Testis (tissue), 2 donors: ENCODE data around the gene RIMOC1.

Experiments
- POLR2A ChIP-seq: fragments of 450-650 bp; IDR thresholded peaks from one replicate; pipeline ENCODE4 v1.6.1; 2017; ENCODE audit warnings: antibody characterized with exemption, mild to moderate bottlenecking, moderate library complexity
- TF ChIP-seq, protein P1 (sequence below), 3 experiments: fragments of 450-650 bp in 2 of 3; fragments of 200-600 bp in 1 of 3; sonication (generic) in 1 of 3; IDR thresholded peaks; one replicate each; pipeline ENCODE4 v1.5.1; 2016 to 2019; ENCODE audit warnings: antibody characterized with exemption in 3 of 3, mild to moderate bottlenecking in 2 of 3, moderate library complexity in 1 of 3

DNA sequence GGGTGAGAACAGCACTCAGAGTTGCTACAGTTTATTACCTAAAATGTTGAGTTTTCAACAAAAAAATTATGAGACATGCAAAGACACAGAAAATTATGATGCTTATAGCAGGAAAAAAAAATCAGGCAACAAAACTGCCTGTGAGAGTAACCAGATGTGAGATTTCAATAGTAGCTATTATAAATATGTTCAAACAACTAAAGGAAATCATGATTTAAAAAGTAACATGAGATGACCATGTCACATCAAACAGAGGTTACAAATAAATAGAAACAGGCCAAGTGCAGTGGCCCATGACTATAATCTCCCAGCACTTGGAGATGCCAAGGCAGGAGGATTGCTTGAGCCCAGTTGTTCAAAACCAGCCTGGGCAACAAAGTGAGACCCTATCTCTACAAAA lies 12.1 kb upstream of the RIMOC1 start:
- TF ChIP-seq, protein P1, sequence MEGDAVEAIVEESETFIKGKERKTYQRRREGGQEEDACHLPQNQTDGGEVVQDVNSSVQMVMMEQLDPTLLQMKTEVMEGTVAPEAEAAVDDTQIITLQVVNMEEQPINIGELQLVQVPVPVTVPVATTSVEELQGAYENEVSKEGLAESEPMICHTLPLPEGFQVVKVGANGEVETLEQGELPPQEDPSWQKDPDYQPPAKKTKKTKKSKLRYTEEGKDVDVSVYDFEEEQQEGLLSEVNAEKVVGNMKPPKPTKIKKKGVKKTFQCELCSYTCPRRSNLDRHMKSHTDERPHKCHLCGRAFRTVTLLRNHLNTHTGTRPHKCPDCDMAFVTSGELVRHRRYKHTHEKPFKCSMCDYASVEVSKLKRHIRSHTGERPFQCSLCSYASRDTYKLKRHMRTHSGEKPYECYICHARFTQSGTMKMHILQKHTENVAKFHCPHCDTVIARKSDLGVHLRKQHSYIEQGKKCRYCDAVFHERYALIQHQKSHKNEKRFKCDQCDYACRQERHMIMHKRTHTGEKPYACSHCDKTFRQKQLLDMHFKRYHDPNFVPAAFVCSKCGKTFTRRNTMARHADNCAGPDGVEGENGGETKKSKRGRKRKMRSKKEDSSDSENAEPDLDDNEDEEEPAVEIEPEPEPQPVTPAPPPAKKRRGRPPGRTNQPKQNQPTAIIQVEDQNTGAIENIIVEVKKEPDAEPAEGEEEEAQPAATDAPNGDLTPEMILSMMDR (IDR thresholded peaks at IDR 0.05) = no peak
- TF ChIP-seq POLR2A = no peak
